ENCODE data around the gene FBXO44.

DNA sequence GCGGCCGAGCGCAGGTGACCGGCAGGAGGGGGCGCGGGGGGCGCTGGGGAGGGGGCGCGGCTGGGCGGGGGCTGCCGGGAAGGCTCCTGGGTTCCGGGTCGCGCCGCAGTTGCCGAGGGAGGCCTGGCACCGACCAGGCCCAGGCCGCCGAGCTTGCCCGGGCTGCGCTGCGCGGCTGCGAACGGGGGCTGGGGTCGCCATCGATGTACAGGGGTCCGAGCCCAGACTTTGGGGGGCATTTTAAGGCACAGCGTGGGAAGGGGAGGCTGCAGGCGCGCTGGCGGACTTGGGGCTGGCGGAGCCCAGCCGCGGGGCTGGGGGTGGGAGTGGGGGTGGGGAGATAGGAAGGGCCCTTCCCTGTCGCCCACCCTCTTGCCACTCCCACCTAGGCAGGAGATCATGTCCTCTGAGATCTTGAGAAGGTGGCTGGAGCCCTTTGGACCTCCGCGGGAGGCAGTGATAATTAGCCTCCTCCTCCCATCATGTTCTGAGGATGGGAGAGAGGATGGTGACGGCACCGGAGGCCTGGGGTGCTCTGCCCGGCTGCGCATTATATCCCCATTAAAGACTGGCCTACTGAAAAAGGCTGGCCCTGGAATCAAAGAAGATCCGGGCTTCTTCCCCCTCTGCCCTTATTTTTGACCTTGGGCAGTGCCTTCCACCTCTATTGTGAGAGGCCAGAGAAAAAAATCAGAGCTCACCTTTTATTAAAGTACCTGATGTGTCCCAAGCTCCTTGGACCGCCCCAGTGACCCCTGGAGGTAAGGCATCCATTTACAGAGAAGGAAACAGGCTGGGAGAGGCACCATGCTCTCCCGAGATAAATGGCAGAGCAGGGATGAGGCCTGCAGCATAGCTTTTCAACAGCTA lies 497 bp downstream of the FBXO44 start:
- TF ChIP-seq, protein P1, sequence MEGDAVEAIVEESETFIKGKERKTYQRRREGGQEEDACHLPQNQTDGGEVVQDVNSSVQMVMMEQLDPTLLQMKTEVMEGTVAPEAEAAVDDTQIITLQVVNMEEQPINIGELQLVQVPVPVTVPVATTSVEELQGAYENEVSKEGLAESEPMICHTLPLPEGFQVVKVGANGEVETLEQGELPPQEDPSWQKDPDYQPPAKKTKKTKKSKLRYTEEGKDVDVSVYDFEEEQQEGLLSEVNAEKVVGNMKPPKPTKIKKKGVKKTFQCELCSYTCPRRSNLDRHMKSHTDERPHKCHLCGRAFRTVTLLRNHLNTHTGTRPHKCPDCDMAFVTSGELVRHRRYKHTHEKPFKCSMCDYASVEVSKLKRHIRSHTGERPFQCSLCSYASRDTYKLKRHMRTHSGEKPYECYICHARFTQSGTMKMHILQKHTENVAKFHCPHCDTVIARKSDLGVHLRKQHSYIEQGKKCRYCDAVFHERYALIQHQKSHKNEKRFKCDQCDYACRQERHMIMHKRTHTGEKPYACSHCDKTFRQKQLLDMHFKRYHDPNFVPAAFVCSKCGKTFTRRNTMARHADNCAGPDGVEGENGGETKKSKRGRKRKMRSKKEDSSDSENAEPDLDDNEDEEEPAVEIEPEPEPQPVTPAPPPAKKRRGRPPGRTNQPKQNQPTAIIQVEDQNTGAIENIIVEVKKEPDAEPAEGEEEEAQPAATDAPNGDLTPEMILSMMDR (IDR thresholded peaks at IDR 0.05; ENCODE audit: insufficient read depth, low read length), result no peak
- TF ChIP-seq POLR2AphosphoS5 (IDR thresholded peaks at IDR 0.05; ENCODE audit: low read depth) (no peak), GABPA (IDR thresholded peaks at IDR 0.05; ENCODE audit: low read depth) (no peak), SPI1 (IDR thresholded peaks at IDR 0.05; ENCODE audit: borderline replicate concordance, low read depth) (no peak)
- TF ChIP-seq, protein P2, sequence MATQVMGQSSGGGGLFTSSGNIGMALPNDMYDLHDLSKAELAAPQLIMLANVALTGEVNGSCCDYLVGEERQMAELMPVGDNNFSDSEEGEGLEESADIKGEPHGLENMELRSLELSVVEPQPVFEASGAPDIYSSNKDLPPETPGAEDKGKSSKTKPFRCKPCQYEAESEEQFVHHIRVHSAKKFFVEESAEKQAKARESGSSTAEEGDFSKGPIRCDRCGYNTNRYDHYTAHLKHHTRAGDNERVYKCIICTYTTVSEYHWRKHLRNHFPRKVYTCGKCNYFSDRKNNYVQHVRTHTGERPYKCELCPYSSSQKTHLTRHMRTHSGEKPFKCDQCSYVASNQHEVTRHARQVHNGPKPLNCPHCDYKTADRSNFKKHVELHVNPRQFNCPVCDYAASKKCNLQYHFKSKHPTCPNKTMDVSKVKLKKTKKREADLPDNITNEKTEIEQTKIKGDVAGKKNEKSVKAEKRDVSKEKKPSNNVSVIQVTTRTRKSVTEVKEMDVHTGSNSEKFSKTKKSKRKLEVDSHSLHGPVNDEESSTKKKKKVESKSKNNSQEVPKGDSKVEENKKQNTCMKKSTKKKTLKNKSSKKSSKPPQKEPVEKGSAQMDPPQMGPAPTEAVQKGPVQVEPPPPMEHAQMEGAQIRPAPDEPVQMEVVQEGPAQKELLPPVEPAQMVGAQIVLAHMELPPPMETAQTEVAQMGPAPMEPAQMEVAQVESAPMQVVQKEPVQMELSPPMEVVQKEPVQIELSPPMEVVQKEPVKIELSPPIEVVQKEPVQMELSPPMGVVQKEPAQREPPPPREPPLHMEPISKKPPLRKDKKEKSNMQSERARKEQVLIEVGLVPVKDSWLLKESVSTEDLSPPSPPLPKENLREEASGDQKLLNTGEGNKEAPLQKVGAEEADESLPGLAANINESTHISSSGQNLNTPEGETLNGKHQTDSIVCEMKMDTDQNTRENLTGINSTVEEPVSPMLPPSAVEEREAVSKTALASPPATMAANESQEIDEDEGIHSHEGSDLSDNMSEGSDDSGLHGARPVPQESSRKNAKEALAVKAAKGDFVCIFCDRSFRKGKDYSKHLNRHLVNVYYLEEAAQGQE (IDR thresholded peaks at IDR 0.05; ENCODE audit: insufficient replicate concordance, low read depth), result no peak

Measured in HL-60 (cell line).